SK-N-SH (cell line): ENCODE results near the gene WDR91. TPM values are rescaled to one million over a fixed set of nuclear protein-coding genes. Genes with fewer than 3 reads are reported as not detected.

Experiments
- CTCF ChIA-PET: fragments of 300-600, 350-600 bp; formaldehyde crosslinking; extraction: SDS; loops from one replicate; lab custom pipeline; 2021; lab: Yijun Ruan, JAX
- POLR2A ChIA-PET: fragments of 350-600 bp; sonication (Branson Sonifier 250); formaldehyde crosslinking; extraction: SDS; loops from one replicate; lab custom pipeline; 2020; ENCODE audit warnings: antibody characterized with exemption, inconsistent platforms; lab: Yijun Ruan, JAX
- DNase-seq: peaks from one replicate; pipeline ENCODE4 v3.0.0; 2012
- H2AFZ ChIP-seq: fragments of 200-600 bp; sonication (generic); 2 replicates; pipeline ENCODE4 v1.8.1; 2016; ENCODE audit warnings: antibody characterized with exemption, mild to moderate bottlenecking, low read depth
- H3F3A ChIP-seq: fragments of 200-600 bp; sonication (generic); replicated peaks from 2 replicates; pipeline ENCODE3; 2016; ENCODE audit warnings: antibody characterized with exemption, mild to moderate bottlenecking; ENCODE audit not compliant: insufficient read depth
- H3K27ac ChIP-seq, 2 experiments: fragments of 200-500 bp in 1 of 2; fragments of 200-600 bp in 1 of 2; sonication (Bioruptor generic) in 1 of 2; sonication (generic), shearing (Covaris generic) in 1 of 2; 2 replicates each; pipeline versions ENCODE4 v1.5.1 to v1.6.1; 2014 to 2016; ENCODE audit warnings: low read depth in 2 of 2, inconsistent platforms in 1 of 2, low read length in 1 of 2, mild to moderate bottlenecking in 1 of 2, mixed read lengths in 1 of 2
- H3K27me3 ChIP-seq: fragments of 200-600 bp; sonication (generic), shearing (Covaris generic); 2 replicates; pipeline ENCODE4 v1.6.1; 2016; ENCODE audit warnings: mixed run types; ENCODE audit not compliant: insufficient read depth
- H3K36me3 ChIP-seq, 2 experiments: fragments of 200-500 bp in 1 of 2; fragments of 200-600 bp in 1 of 2; sonication (Bioruptor generic) in 1 of 2; sonication (generic) in 1 of 2; replicated peaks in 1 of 2; 2 replicates each; pipeline versions ENCODE3 to v1.5.1; 2014 to 2016; ENCODE audit warnings: low read length in 1 of 2, mild to moderate bottlenecking in 1 of 2; ENCODE audit not compliant: insufficient read depth in 2 of 2, control insufficient read depth in 1 of 2
- H3K4me1 ChIP-seq, 2 experiments: fragments of 200-500 bp in 1 of 2; fragments of 200-600 bp in 1 of 2; sonication (Bioruptor generic) in 1 of 2; sonication (generic), shearing (Covaris generic) in 1 of 2; 2 replicates each; pipeline versions ENCODE4 v1.5.1 to v1.6.1; 2014 to 2016; ENCODE audit warnings: low read depth in 1 of 2, low read length in 1 of 2, mixed run types in 1 of 2; ENCODE audit not compliant: insufficient read depth in 2 of 2, control insufficient read depth in 1 of 2
- H3K4me2 ChIP-seq: fragments of 200-600 bp; sonication (generic), shearing (Covaris generic); 2 replicates; pipeline ENCODE4 v1.6.1; 2017; ENCODE audit warnings: mixed run types
- H3K4me3 ChIP-seq, 2 experiments: fragments of 200-500 bp in 1 of 2; fragments of 200-600 bp in 1 of 2; sonication (Bioruptor generic) in 1 of 2; sonication (generic), shearing (Covaris generic) in 1 of 2; 2 replicates each; pipeline versions ENCODE4 v1.5.1 to v1.8.1; 2014 to 2016; ENCODE audit warnings: low read depth in 2 of 2, inconsistent platforms in 1 of 2, low read length in 1 of 2, mild to moderate bottlenecking in 1 of 2, mixed read lengths in 1 of 2, moderate library complexity in 1 of 2
- H3K79me2 ChIP-seq: fragments of 200-600 bp; sonication (generic); 2 replicates; pipeline ENCODE4 v1.8.1; 2017; ENCODE audit warnings: mild to moderate bottlenecking; ENCODE audit not compliant: insufficient read depth
- H3K9ac ChIP-seq: fragments of 200-600 bp; sonication (generic); 2 replicates; pipeline ENCODE4 v1.6.1; 2017; ENCODE audit warnings: mixed run types
- H3K9me2 ChIP-seq: fragments of 200-600 bp; sonication (generic); 2 replicates; pipeline ENCODE4 v1.6.1; 2017; ENCODE audit warnings: mixed run types
- H3K9me3 ChIP-seq: fragments of 200-600 bp; sonication (generic); 2 replicates; pipeline ENCODE4 v1.6.1; 2017; ENCODE audit warnings: mixed run types, mild to moderate bottlenecking, moderate library complexity
- H4K20me1 ChIP-seq: fragments of 200-600 bp; sonication (generic); 2 replicates; pipeline ENCODE4 v1.6.1; 2017; ENCODE audit warnings: mild to moderate bottlenecking, mixed run types; ENCODE audit not compliant: insufficient read depth
- ELF1 ChIP-seq: IDR thresholded peaks from 2 replicates; pipeline ENCODE4 v1.4.0; 2012
- EP300 ChIP-seq, 2 experiments: IDR thresholded peaks; 2 replicates each; pipeline versions ENCODE4 v1.4.0 to v1.6.1; 2012; ENCODE audit warnings: borderline replicate concordance in 1 of 2, low read depth in 1 of 2, low read length in 1 of 2
- EZH2phosphoT487 ChIP-seq: fragments of 200-600 bp; sonication (generic); IDR thresholded peaks from 2 replicates; pipeline ENCODE4 v1.6.1; 2017; ENCODE audit warnings: low read depth, mixed run types, mild to moderate bottlenecking, antibody characterized with exemption, moderate library complexity, borderline replicate concordance
- FOXJ3 ChIP-seq: sonication (generic); formaldehyde crosslinking; IDR thresholded peaks from 2 replicates; pipeline ENCODE4 v1.5.1; 2020; ENCODE audit warnings: mild to moderate bottlenecking, missing genetic modification reagents
- FOXM1 ChIP-seq: IDR thresholded peaks from 2 replicates; pipeline ENCODE4 v1.4.0; 2012; ENCODE audit warnings: low read depth, mild to moderate bottlenecking
- JUND ChIP-seq: IDR thresholded peaks from 2 replicates; pipeline ENCODE4 v1.4.0; 2012
- MEF2A ChIP-seq: IDR thresholded peaks from 2 replicates; pipeline ENCODE4 v1.4.0; 2012; ENCODE audit warnings: low read depth, borderline replicate concordance
- MXI1 ChIP-seq: IDR thresholded peaks from 2 replicates; pipeline ENCODE4 v1.6.1; 2012; ENCODE audit warnings: mild to moderate bottlenecking, low read depth, low read length, improper control_type of control experiment
- NRF1 ChIP-seq: IDR thresholded peaks from 2 replicates; pipeline ENCODE4 v1.6.1; 2012; ENCODE audit warnings: low read depth, mild to moderate bottlenecking, low read length
- RFX5 ChIP-seq: IDR thresholded peaks from 2 replicates; pipeline ENCODE4 v1.6.1; 2012; ENCODE audit warnings: mild to moderate bottlenecking, improper control_type of control experiment, low read length
- SIN3A ChIP-seq: IDR thresholded peaks from 2 replicates; pipeline ENCODE4 v1.6.1; 2012; ENCODE audit warnings: low read depth, mild to moderate bottlenecking, low read length, moderate library complexity, borderline replicate concordance
- SMC3 ChIP-seq: IDR thresholded peaks from 2 replicates; pipeline ENCODE4 v1.6.1; 2012; ENCODE audit warnings: low read depth, low read length, improper control_type of control experiment
- USF1 ChIP-seq: IDR thresholded peaks from 2 replicates; pipeline ENCODE4 v1.4.0; 2012; ENCODE audit warnings: low read depth, borderline replicate concordance
- USF2 ChIP-seq: fragments of 150-350 bp; IDR thresholded peaks from 2 replicates; pipeline ENCODE4 v1.6.1; 2017; ENCODE audit warnings: antibody characterized with exemption, low read length, low read depth, borderline replicate concordance
- WGBS: methylation state at CpG from one replicate; pipeline ENCODE4 v1.1.6; 2017; ENCODE audit warnings: low lambda C conversion rate; 5-methylcytosine and 5-hydroxymethylcytosine counted together
- polyA plus RNA-seq, 3 experiments: library from polyadenylated mRNA; depleted of rRNA; stranded (reverse); fragments of >200 nt; gene quantifications; 2 replicates each; pipeline ENCODE4 v1.2.3, GENCODE V29; 2012

The WDR91 gene
- polyA plus RNA-seq, 1 of the 3 experiments (the other 2 are of a cell fraction), result 8.4 TPM

- ChIA-PET CTCF (interaction anchor here (1.0 to 1.3 kb wide), 3 partner anchors 11 to 34 kb away, joined by 3 to 4 read pairs (median 3); partner anchors contain the start of gene CYREN), POLR2A (no interaction called here)
- Histone ChIP-seq H3K9ac (no peak overlapping the region), H2AFZ (no peak overlapping the region), H3K27me3 (no peaks in the 10 kb centered on the region), H3F3A (no peaks in the 10 kb centered on the region), H3K4me2 (no peak overlapping the region), H3K27ac (no peak overlapping the region), H3K9me3 (no peaks in the 10 kb centered on the region), H3K79me2 (no peaks in the 10 kb centered on the region), H3K9me2 (no peaks in the 10 kb centered on the region), H3K4me1 (peaks cover 0 to 13% of the 10 kb centered on the region in 2 experiments; a peak in 2 of 4 replicates), H4K20me1 (no peaks in the 10 kb centered on the region), H3K36me3 (peaks cover 4 to 33% of the 10 kb centered on the region in 2 experiments), H3K4me3 (no peak overlapping the region)
- no peak for DNase-seq
- WGBS, result 89% methylated on average over 5 of the region's 5 CpGs
- no peak for TF ChIP-seq NRF1
- TF ChIP-seq EZH2phosphoT487, result no peak
- no peak for TF ChIP-seq RFX5
- no peak for TF ChIP-seq USF2
- no peak for TF ChIP-seq USF1
- no peak for TF ChIP-seq JUND
- TF ChIP-seq FOXM1, result no peak
- no peak for TF ChIP-seq SIN3A
- no peak for TF ChIP-seq ELF1
- no peak for TF ChIP-seq EP300 (IDR thresholded peaks at IDR 0.05; ENCODE audit: borderline replicate concordance in 1 of 2, low read depth in 1 of 2, low read length in 1 of 2)
- TF ChIP-seq MXI1, result no peak
- TF ChIP-seq SMC3, result no peak
- no peak for TF ChIP-seq FOXJ3 (CRISPR knock-in tag)
Observed at GRCh38 chr7:135204876-135205275, 6.5 kb downstream of the WDR91 start.

GRCh38 chr7:135204341-135204749, 7.0 kb downstream of the WDR91 start:
- H3K4me2 ChIP-seq, result no peak overlapping the region
- H3K27ac ChIP-seq, result no peak overlapping the region
- ChIA-PET CTCF (interaction anchor here (0.8 to 1.3 kb wide), 3 partner anchors 11 to 35 kb away, joined by 3 to 4 read pairs (median 3); partner anchors contain the start of gene CYREN), POLR2A (no interaction called here)
- no peak for DNase-seq
- H4K20me1 ChIP-seq, result no peaks in the 10 kb centered on the region
- TF ChIP-seq MEF2A, result no peak
- TF ChIP-seq SIN3A, result no peak
- H3K9me2 ChIP-seq, result no peaks in the 10 kb centered on the region
- no peak overlapping the region for H3K9ac ChIP-seq
- no peaks in the 10 kb centered on the region for H3F3A ChIP-seq
- no peaks in the 10 kb centered on the region for H3K9me3 ChIP-seq
- H3K36me3 ChIP-seq, result peaks cover 4 to 38% of the 10 kb centered on the region in 2 experiments
- H3K79me2 ChIP-seq, result no peaks in the 10 kb centered on the region
- peaks cover 0 to 13% of the 10 kb centered on the region in 2 experiments; a peak in 2 of 4 replicates for H3K4me1 ChIP-seq
- H3K4me3 ChIP-seq, result no peak overlapping the region
- 92% methylated on average over 6 of the region's 6 CpGs for WGBS
- H3K27me3 ChIP-seq, result no peaks in the 10 kb centered on the region
- no peak overlapping the region for H2AFZ ChIP-seq
